Measurements from ENCODE around the gene TRAF5. TPM values are rescaled to one million over a fixed set of nuclear protein-coding genes. Genes with fewer than 3 reads are reported as not detected.

The TRAF5 gene
- total and polyA plus RNA-seq, 8 donors, result 10.1 to 29.2 (median 24.0) TPM

DNA sequence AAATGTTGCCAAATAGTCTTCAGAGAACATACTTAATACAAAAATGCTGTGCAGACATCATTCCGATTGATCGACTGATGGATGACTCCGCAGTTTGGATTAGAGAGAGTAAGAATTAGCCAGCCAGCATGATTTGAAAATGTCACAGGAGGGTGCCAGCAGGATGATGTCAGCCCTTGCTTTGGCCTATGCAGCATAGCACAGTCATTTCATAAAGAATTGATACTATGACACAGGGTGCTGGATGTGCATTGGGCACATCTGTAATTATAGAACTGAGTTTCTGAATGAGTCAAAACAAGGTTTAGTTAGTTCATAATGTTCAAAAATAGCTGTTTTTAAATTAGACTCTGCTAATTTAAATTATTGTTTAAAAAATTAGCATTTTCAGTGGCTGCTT lies 21.6 kb upstream of the TRAF5 start:
- no peak for ATAC-seq
- TF ChIP-seq CTCF (IDR thresholded peaks at IDR 0.05), result no peak
- no peak for DNase-seq
- Histone ChIP-seq H3K4me3 (no peak overlapping the region), H3K9me3 (no peaks in the 10 kb centered on the region), H3K36me3 (peaks cover 0 to 51% of the 10 kb centered on the region in 2 donors), H3K27me3 (no peaks in the 10 kb centered on the region), H3K27ac (no peak overlapping the region), H3K4me1 (peaks cover 0 to 6% of the 10 kb centered on the region in 2 donors)
- intact Hi-C loops (cut with DNase I), result no loop called here

GRCh38 chr1:211309617-211310016 lies 17.0 kb upstream of the TRAF5 start:
- intact Hi-C loops (cut with DNase I), result no loop called here

GRCh38 chr1:211313392-211313791 lies 13.2 kb upstream of the TRAF5 start:
- no peak for TF ChIP-seq CTCF (IDR thresholded peaks at IDR 0.05)
- Histone ChIP-seq H3K27me3 (no peaks in the 10 kb centered on the region), H3K4me1 (peaks cover 0 to 7% of the 10 kb centered on the region in 2 donors), H3K36me3 (peaks cover 0 to 45% of the 10 kb centered on the region in 2 donors), H3K27ac (no peak overlapping the region), H3K9me3 (no peaks in the 10 kb centered on the region), H3K4me3 (no peak overlapping the region)
- intact Hi-C loops (cut with DNase I), result no loop called here
- DNase-seq (no peak), ATAC-seq (no peak)

More at GRCh38 chr1:211309617-211310016, 17.0 kb upstream of the TRAF5 start:
- Histone ChIP-seq H3K4me3 (no peak overlapping the region), H3K4me1 (peaks cover 0 to 7% of the 10 kb centered on the region in 2 donors), H3K9me3 (no peaks in the 10 kb centered on the region), H3K27me3 (no peaks in the 10 kb centered on the region), H3K27ac (peak overlapping the region in 1 of 2 donors; percentile 21), H3K36me3 (peaks cover 0 to 36% of the 10 kb centered on the region in 2 donors)
- no peak for ATAC-seq
- no peak for TF ChIP-seq CTCF (IDR thresholded peaks at IDR 0.05)
- no peak for DNase-seq

DNA sequence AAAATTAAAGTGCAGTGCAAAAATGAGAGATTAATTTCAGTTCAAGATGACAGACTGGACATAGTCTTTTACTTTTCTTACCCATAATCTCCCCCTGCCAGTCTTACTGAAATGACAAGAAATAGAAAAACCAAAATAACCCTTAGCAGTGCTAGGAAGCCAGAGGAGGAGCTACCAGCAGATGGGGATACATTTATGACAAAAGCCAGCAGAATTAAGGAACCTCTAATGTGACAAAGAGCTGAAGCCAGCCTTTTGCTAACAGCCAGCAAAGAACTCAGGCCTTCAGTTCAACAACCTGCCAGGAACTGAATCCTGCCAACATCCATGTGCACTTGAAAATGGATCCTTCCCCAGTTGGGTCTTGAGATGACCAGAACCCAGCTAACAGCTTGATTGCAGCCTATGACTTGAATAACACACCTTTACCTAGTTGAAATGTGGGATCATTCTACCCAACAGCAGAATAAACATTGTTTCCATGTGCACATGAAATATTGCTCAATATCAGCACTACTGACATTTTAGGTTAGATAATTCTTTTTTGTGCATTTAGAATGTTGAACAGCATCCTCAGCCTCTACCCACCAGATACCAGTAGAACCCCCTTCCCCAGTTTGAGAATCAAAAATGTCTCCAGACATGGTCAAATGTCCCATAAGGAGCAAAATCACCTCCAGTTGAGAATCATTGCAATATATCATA lies 7.9 kb upstream of the TRAF5 start:
- intact Hi-C loops (cut with DNase I), result no loop called here
- H3K9me3 ChIP-seq, result no peaks in the 10 kb centered on the region
- no peaks in the 10 kb centered on the region for H3K4me1 ChIP-seq
- H3K4me3 ChIP-seq, result no peak overlapping the region
- no peaks in the 10 kb centered on the region for H3K27me3 ChIP-seq
- no peak overlapping the region for H3K27ac ChIP-seq
- DNase-seq (peak in 1 of 4 donors; percentile 4), ATAC-seq (no peak)
- H3K36me3 ChIP-seq, result peaks cover 0 to 30% of the 10 kb centered on the region in 2 donors
- TF ChIP-seq CTCF (IDR thresholded peaks at IDR 0.05), result no peak

- Histone ChIP-seq H3K9me3 (no peaks in the 10 kb centered on the region), H3K27ac (no peak overlapping the region), H3K27me3 (no peaks in the 10 kb centered on the region), H3K36me3 (peaks cover 0 to 19% of the 10 kb centered on the region in 2 donors), H3K4me3 (no peak overlapping the region), H3K4me1 (no peaks in the 10 kb centered on the region)
- intact Hi-C loops (cut with DNase I), result loop anchor here in 1 of 2 donors (10.0 kb wide), 2 partner anchors 155 to 195 kb away; no protein-coding TSS in a partner anchor
- DNase-seq (no peak), ATAC-seq (no peak)
- TF ChIP-seq CTCF (IDR thresholded peaks at IDR 0.05), result no peak
Observed at GRCh38 chr1:211319892-211320291, 6.7 kb upstream of the TRAF5 start.
